ENCODE data around the gene CNGB1.

DNA sequence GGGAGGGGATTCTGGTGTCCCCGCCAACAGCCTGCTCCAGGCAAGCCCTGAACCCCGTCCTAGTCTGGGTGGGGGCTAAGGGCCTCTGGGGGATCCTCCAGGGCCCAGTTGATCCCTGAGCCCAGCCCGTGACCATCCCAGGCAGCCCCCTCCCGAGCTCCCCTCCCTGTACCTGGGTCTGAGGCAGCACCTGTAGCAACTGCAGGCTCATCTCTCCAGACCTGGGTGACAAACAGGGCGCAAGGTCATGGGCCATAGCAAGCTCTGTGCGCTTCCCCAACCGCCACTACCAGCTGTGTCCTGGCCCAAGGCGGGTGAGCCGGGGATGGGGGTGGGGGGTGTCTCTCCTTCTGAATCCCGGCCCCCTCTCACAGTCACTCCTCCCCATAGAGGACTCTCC lies 10.6 kb downstream of the CNGB1 start:
- no peak for TF ChIP-seq CTCF (IDR thresholded peaks at IDR 0.05)
- TF ChIP-seq POLR2AphosphoS5 (IDR thresholded peaks at IDR 0.05), result no peak
- no peak for TF ChIP-seq POLR2A (IDR thresholded peaks at IDR 0.05)

Data from prostate gland (tissue), 2 donors.